Endothelial cell of umbilical vein (primary cell): Measurements from ENCODE around the gene UPF2. TPM values are rescaled to one million over a fixed set of nuclear protein-coding genes. Genes with fewer than 3 reads are reported as not detected.

Experiments used
- BruUV-seq: library from RNA; stranded (reverse); fragments of 400-500 nt; replicated peaks from 2 replicates; lab custom pipeline; 2021; lab: Mats Ljungman, UMichigan
- CTCF ChIA-PET: fragments of 300-600, 350-600 bp; sonication (Branson Sonifier 250); formaldehyde crosslinking; loops from one replicate; lab custom pipeline; 2021; ENCODE audit warnings: antibody characterized with exemption, inconsistent platforms; lab: Charles Lee
- POLR2A ChIA-PET: fragments of 300-600, 350-600 bp; sonication (Branson Sonifier 250); formaldehyde crosslinking; loops from one replicate; lab custom pipeline; 2021; ENCODE audit warnings: antibody characterized with exemption, inconsistent platforms; lab: Charles Lee
- DNase-seq: peaks from one replicate; pipeline ENCODE4 v3.0.0-alpha.2; 2011; ENCODE audit warnings: low read depth, low spot score
- FAIRE-seq: peaks from 2 replicates; lab custom pipeline; 2011; peaks lifted over from hg19 to GRCh38; lab: Jason Lieb, UNC
- H2AFZ ChIP-seq: 2 replicates; pipeline ENCODE4 v1.6.0; 2012; ENCODE audit warnings: low read depth, low read length, control low read depth, inconsistent platforms
- H3K27ac ChIP-seq: 2 replicates; pipeline ENCODE4 v1.5.1; 2011; ENCODE audit warnings: low read depth, mild to moderate bottlenecking, control low read depth, low read length, moderate library complexity; ENCODE audit not compliant: insufficient read depth
- H3K27me3 ChIP-seq, 2 experiments: 2 replicates each; pipeline versions ENCODE4 v1.6.0 to v1.6.1; 2011; ENCODE audit warnings: low read length in 2 of 2, mixed read lengths in 1 of 2; ENCODE audit not compliant: control insufficient read depth in 2 of 2, insufficient read depth in 2 of 2
- H3K36me3 ChIP-seq, 2 experiments: 2 replicates in 1 of 2; 3 replicates in 1 of 2; pipeline ENCODE4 v1.5.1; 2011; ENCODE audit warnings: low read length in 2 of 2, mild to moderate bottlenecking in 1 of 2, moderate library complexity in 1 of 2; ENCODE audit not compliant: control insufficient read depth in 2 of 2, insufficient read depth in 2 of 2; ENCODE audit errors: extremely low read depth in 1 of 2
- H3K4me1 ChIP-seq: 3 replicates; pipeline ENCODE4 v1.5.1; 2011; ENCODE audit warnings: mild to moderate bottlenecking, low read length; ENCODE audit not compliant: control insufficient read depth, insufficient read depth; ENCODE audit errors: extremely low read depth
- H3K4me2 ChIP-seq: 2 replicates; pipeline ENCODE4 v1.6.1; 2011; ENCODE audit warnings: low read length, control low read depth, mixed read lengths; ENCODE audit not compliant: insufficient read depth
- H3K4me3 ChIP-seq, 3 experiments: fragments of 200-600 bp in 1 of 3; sonication (generic), shearing (Covaris generic) in 1 of 3; replicated peaks in 1 of 3; 2 replicates each; pipeline ENCODE4 v1.5.1; 2011 to 2016; ENCODE audit warnings: control low read depth in 3 of 3, low read length in 3 of 3, mild to moderate bottlenecking in 2 of 3, inconsistent platforms in 1 of 3, low read depth in 1 of 3, moderate library complexity in 1 of 3; ENCODE audit not compliant: insufficient read depth in 1 of 3
- H3K79me2 ChIP-seq: 2 replicates; pipeline ENCODE4 v1.6.0; 2012; ENCODE audit warnings: low read length, inconsistent platforms; ENCODE audit not compliant: control insufficient read depth, insufficient read depth
- H3K9ac ChIP-seq: replicated peaks from 2 replicates; pipeline ENCODE3; 2011; ENCODE audit warnings: low read length, control low read depth; ENCODE audit not compliant: insufficient read depth; ENCODE audit errors: extremely low read depth
- H3K9me1 ChIP-seq: replicated peaks from 3 replicates; pipeline ENCODE4 v1.6.0; 2011; ENCODE audit warnings: mild to moderate bottlenecking, low read length; ENCODE audit not compliant: control insufficient read depth, insufficient read depth; ENCODE audit errors: extremely low read depth
- H3K9me3 ChIP-seq: replicated peaks from 2 replicates; pipeline ENCODE4 v1.5.1; 2012; ENCODE audit warnings: low read length, inconsistent platforms; ENCODE audit not compliant: control insufficient read depth, insufficient read depth
- H4K20me1 ChIP-seq: replicated peaks from 2 replicates; pipeline ENCODE3; 2011; ENCODE audit warnings: mild to moderate bottlenecking, low read length; ENCODE audit not compliant: control insufficient read depth, insufficient read depth; ENCODE audit errors: extremely low read depth
- EZH2 ChIP-seq: IDR thresholded peaks from 2 replicates; pipeline ENCODE4 v1.6.1; 2012; ENCODE audit warnings: borderline replicate concordance, low read depth, mild to moderate bottlenecking, moderate library complexity, low read length, inconsistent platforms; ENCODE audit not compliant: severe bottlenecking
- FOS ChIP-seq: IDR thresholded peaks from 2 replicates; pipeline ENCODE4 v1.6.1; 2011; ENCODE audit warnings: mild to moderate bottlenecking, low read length, moderate library complexity, borderline replicate concordance; ENCODE audit not compliant: insufficient read depth
- GATA2 ChIP-seq: IDR thresholded peaks from 2 replicates; pipeline ENCODE4 v1.7.0; 2011; ENCODE audit warnings: low read depth, mild to moderate bottlenecking, moderate library complexity, mixed read lengths, low read length; ENCODE audit not compliant: insufficient read length, insufficient read depth
- JUN ChIP-seq: IDR thresholded peaks from 2 replicates; pipeline ENCODE4 v1.6.1; 2011; ENCODE audit warnings: borderline replicate concordance, low read depth; ENCODE audit not compliant: insufficient read length, insufficient read depth
- MYC ChIP-seq: IDR thresholded peaks from one replicate; pipeline ENCODE4 v1.6.1; 2011; ENCODE audit warnings: mild to moderate bottlenecking, low read depth, low read length
- POLR2A ChIP-seq: IDR thresholded peaks from 2 replicates; pipeline ENCODE4 v1.6.1; 2012; ENCODE audit warnings: low read depth, mild to moderate bottlenecking, control low read depth, low read length
- POLR2AphosphoS5 ChIP-seq: IDR thresholded peaks from 2 replicates; pipeline ENCODE4 v1.6.1; 2012; ENCODE audit warnings: low read depth, mild to moderate bottlenecking, control low read depth, low read length, moderate library complexity; ENCODE audit not compliant: insufficient read depth
- dilution Hi-C: fragments of 300-500 bp; cut with MboI; formaldehyde crosslinking; loops from one replicate; pipeline ENCODE4 v1.15.0; 2019; ENCODE audit warnings: low sequenced_read_pairs; ENCODE audit not compliant: extremely low pct_ligation_motif_present
- intact Hi-C: fragments of 100-400 bp; cut with micrococcal nuclease; formaldehyde crosslinking; loops from one replicate; pipeline ENCODE4 v1.10.0; 2022
- polyA plus RNA-seq, 4 experiments: library from polyadenylated mRNA; depleted of rRNA in 3 of 4; stranded (reverse) in 3 of 4; unstranded in 1 of 4; fragments of >200 nt; gene quantifications; 2 replicates each; pipeline versions ENCODE4 v1.2.1 to v1.2.3, GENCODE V29; 2011 to 2012; ENCODE audit warnings: missing spikeins in 1 of 4
- total RNA-seq: library from RNA; stranded (reverse); gene quantifications from 2 replicates; pipeline ENCODE4 v1.2.3, GENCODE V29; 2021
- TF ChIP-seq, protein P1 (sequence below), 2 donors: IDR thresholded peaks; 1 replicate in 1 of 2; 2 replicates in 1 of 2; pipeline ENCODE4 v1.5.1; 2011; ENCODE audit warnings: low read length in 2 of 2, mild to moderate bottlenecking in 2 of 2, moderate library complexity in 2 of 2, control low read depth in 1 of 2, inconsistent platforms in 1 of 2, low read depth in 1 of 2; ENCODE audit not compliant: insufficient read depth in 1 of 2; ENCODE audit errors: extremely low read depth in 1 of 2
- TF ChIP-seq, protein P2 (sequence below): IDR thresholded peaks from 2 replicates; pipeline ENCODE4 v1.6.1; 2011; ENCODE audit not compliant: insufficient read depth, insufficient read length

UPF2 gene
- total and polyA plus RNA-seq, 2 donors (not counting 3 experiments of a cell fraction or from before 2014, with no cell fraction given), result 4.8 to 27.7 TPM

DNA sequence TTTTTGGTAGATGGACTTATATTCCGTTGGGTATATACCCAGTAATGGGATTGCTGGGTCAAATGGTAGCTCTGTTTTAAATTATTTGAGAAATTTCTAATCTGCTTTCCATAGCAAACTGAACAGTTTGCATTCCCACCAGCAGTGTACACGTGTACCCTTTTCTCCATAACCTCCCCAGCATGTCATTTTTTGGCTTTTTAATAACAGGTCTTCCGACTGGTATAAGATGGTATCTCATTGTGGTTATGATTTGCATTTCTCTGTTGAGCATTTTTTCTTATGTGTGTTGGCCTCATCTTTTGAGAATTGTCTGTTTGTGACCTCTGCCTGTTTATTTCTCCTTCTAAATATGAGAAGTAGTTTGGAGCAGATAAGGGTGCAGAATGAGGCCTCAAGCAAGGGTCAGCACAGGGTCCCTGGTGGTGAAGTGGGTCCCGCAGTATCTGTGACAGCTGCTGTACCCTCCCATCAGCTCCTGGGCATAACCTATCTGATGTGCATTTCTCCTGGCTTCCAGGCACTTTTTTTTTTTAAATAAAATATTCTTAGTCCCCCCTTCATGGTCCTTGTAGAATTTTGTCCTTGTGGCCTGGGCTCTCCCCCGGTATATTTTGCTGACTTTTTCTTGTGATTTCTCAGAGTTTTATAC, 145.9 kb downstream of the UPF2 start:
- H3K9me3 ChIP-seq, result no peaks in the 10 kb centered on the region
- H3K36me3 ChIP-seq, result no peaks in the 10 kb centered on the region
- no peaks in the 10 kb centered on the region for H4K20me1 ChIP-seq
- H3K4me3 ChIP-seq, result no peak overlapping the region
- FAIRE-seq (no peak), DNase-seq (no peak)
- ChIA-PET CTCF (interaction anchor here (1.1 to 1.4 kb wide), 2 partner anchors 9 to 34 kb away, joined by 3 read pairs; no protein-coding TSS in a partner anchor), POLR2A (no interaction called here)
- H3K4me2 ChIP-seq, result no peak overlapping the region
- no peaks in the 10 kb centered on the region for H3K9me1 ChIP-seq
- H3K4me1 ChIP-seq, result no peaks in the 10 kb centered on the region
- TF ChIP-seq, protein P1, sequence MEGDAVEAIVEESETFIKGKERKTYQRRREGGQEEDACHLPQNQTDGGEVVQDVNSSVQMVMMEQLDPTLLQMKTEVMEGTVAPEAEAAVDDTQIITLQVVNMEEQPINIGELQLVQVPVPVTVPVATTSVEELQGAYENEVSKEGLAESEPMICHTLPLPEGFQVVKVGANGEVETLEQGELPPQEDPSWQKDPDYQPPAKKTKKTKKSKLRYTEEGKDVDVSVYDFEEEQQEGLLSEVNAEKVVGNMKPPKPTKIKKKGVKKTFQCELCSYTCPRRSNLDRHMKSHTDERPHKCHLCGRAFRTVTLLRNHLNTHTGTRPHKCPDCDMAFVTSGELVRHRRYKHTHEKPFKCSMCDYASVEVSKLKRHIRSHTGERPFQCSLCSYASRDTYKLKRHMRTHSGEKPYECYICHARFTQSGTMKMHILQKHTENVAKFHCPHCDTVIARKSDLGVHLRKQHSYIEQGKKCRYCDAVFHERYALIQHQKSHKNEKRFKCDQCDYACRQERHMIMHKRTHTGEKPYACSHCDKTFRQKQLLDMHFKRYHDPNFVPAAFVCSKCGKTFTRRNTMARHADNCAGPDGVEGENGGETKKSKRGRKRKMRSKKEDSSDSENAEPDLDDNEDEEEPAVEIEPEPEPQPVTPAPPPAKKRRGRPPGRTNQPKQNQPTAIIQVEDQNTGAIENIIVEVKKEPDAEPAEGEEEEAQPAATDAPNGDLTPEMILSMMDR (IDR thresholded peaks at IDR 0.05; ENCODE audit: extremely low read depth in 1 of 2, insufficient read depth in 1 of 2, low read depth in 1 of 2, low read length in 2 of 2), result no peak
- TF ChIP-seq FOS (no peak), JUN (no peak), POLR2AphosphoS5 (no peak), EZH2 (no peak), POLR2A (no peak), GATA2 (no peak), MYC (no peak)
- TF ChIP-seq, protein P2, sequence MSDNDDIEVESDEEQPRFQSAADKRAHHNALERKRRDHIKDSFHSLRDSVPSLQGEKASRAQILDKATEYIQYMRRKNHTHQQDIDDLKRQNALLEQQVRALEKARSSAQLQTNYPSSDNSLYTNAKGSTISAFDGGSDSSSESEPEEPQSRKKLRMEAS, result no peak
- no peak overlapping the region for H3K9ac ChIP-seq
- dilution Hi-C loops, result no loop called here
- H2AFZ ChIP-seq, result no peak overlapping the region
- intact Hi-C loops, result no loop called here
- H3K27ac ChIP-seq, result no peak overlapping the region
- no peaks in the 10 kb centered on the region for H3K79me2 ChIP-seq
- BruUV-seq, result no TSS peak
- peaks cover 2 to 3% of the 10 kb centered on the region in 2 experiments for H3K27me3 ChIP-seq
